HG03354 (cell line): ENCODE results near the gene MYLK3.

ENCODE experiments used
- ATAC-seq: cut with Tn5 transposase; IDR thresholded peaks from one replicate; pipeline ENCODE4 v1.9.1; 2021; ENCODE audit warnings: mild to moderate bottlenecking; ENCODE audit not compliant: unreplicated experiment, poor library complexity, severe bottlenecking

MYLK3 gene

GRCh38 chr16:46730126-46730525, 18.0 kb downstream of the MYLK3 start:
- no peak for ATAC-seq

- ATAC-seq, result no peak
Measured at GRCh38 chr16:46729326-46729995, 18.7 kb downstream of the MYLK3 start.

DNA sequence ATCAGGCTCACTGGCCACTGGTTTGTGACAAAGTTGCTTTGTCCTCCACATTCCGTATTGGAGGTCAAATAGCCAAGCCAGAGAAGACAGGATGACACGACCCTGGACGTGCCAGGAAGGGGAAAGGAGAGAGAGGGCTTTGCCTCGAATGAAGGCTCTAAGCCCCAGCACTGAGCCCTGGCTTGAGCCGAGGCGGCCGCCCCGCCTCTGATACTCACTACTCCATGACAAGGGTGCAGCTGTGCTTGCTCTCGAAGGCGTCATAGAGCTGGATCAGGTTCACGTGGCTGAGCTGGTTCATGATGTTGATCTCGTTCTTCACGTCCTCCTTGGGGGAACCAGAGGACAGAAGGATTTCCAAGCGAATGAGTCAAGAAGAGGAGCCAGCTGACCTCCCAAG, 19.3 kb downstream of the MYLK3 start:
- ATAC-seq, result no peak

- no peak for ATAC-seq
Measured at GRCh38 chr16:46727630-46728029, 20.5 kb downstream of the MYLK3 start.

- no peak for ATAC-seq
Measured at GRCh38 chr16:46727184-46727583, 21.0 kb downstream of the MYLK3 start.

DNA sequence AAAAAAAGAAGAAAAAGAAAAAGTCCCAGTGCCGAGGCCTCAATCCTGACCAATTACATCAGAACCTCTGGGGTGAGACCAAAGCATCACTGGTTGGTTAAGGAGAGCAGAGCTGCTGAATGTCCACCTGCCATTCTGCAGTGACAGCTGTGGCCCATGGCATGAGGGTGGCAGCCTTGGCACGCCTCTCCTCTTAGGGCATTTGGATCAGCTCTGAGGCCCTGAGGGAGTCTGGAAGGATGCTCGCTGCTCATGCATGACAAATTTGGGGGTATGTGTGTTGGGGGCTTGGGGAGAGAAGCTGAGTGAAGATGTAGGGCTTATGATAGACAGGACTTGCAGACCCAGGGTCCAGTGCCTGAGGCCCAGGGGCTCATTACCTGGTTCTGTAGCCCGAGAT, 26.3 kb downstream of the MYLK3 start:
- ATAC-seq, result no peak

- no peak for ATAC-seq
Measured at GRCh38 chr16:46720619-46721018, 27.5 kb downstream of the MYLK3 start.

GRCh38 chr16:46719528-46719927, 28.6 kb downstream of the MYLK3 start:
- no peak for ATAC-seq

- no peak for ATAC-seq
Measured at GRCh38 chr16:46718214-46718613, 29.9 kb downstream of the MYLK3 start.

GRCh38 chr16:46717692-46718091, 30.5 kb downstream of the MYLK3 start:
- ATAC-seq, result no peak

- ATAC-seq, result no peak
Measured at GRCh38 chr16:46715769-46716305, 32.3 kb downstream of the MYLK3 start.

- no peak for ATAC-seq
Measured at GRCh38 chr16:46714797-46715591, 33.1 kb downstream of the MYLK3 start.

DNA sequence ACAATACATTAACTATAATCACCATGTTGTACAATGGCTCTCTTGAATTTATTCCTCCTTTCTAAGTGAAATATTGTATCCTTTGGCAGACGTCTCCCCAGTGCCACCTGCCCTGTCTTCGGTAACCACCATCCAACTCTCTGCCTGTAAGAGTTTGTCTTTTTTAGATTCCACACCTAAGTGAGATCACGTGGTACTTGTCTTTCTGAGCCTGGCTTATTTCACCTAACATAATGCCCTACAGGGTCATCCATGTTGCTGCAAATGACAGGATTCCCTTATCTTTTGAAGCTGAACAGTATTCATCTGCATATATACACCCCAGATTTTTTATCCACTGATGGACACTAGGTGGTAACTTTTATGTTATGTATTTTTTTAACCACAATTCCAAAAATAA, 34.5 kb downstream of the MYLK3 start:
- no peak for ATAC-seq

DNA sequence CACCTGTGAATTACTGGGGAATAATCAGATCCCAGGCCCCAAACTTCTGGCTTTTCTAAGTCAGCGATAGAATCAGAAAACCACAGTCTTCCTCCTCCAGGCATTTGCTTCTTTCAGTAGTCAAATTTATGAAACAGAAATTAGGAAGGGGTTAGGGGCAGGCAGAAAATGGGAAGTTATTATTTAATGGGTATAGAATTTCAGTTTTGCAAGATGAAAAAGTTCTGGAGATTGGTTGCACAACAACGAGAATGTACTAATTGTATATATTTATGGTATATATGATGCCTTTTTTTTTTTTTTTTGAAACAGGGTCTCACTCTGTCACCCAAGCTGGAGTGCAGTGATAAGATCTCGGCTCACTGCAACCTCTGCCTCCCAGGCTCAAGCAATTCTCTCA, 35.2 kb downstream of the MYLK3 start:
- no peak for ATAC-seq

DNA sequence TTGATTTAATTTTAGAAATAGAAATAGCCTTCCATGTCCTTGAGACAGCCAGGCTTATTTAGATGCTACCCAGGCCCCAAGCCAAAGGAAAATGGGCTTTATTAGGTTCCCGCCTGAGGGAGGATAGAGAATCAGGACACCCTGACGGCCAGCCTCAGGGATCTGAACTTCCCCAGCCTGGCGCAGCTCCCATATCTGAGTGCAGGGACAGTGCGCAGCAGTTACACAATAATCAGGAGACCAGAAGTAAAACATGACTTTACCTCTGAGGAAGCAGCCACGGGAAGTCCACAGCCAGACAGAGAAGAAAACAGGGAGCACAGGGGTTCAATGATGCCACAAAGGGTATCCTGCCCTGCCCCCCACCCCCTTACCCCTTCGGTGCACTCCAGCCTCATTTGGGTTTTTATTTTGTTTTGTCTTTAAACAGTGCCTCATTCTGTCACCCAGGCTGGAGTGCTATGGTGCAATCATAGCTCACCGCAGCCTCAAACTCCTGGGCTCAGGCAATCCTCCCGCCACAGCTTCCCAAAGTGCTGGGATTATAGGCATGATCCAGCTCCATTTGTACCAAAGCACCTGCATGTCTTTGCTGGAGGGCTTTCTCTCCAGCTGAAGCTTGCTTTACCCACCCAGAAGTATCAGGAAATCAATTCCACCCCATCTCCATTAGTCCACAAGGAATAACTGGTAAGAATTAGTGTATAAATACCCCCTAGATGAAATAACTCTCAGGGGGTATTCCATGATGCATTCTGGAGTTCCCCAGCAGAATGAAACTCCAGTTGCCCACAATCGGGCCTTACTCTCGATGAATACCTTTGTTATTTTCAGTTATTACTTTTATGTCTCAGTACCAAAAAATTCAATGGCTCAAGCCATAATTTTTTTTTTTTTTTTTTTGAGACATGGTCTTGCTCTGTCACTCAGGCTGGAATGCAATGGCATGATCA, 36.8 kb downstream of the MYLK3 start:
- ATAC-seq, result no peak

GRCh38 chr16:46709469-46710005, 38.6 kb downstream of the MYLK3 start:
- ATAC-seq, result no peak

DNA sequence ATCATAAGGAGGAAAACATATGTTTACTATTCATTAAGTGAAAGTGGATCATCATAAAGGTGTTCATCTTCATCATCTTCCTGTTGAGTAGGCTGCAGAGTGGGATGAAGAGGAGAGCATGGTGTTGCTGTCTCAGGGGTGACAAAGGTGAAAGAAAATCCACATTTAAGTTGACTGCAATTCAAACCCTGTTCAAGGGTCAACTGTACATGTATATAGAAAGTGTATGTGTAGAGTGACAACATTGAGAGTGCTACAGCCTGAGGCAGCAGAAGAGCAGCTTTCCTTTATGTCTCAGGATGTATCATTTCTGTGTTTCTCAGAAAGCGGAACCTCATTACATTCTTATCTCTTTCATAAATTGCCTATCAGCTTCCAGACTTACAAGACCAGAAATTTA, 41.5 kb downstream of the MYLK3 start:
- ATAC-seq, result no peak

GRCh38 chr16:46702030-46702429, 46.1 kb downstream of the MYLK3 start:
- ATAC-seq, result no peak

DNA sequence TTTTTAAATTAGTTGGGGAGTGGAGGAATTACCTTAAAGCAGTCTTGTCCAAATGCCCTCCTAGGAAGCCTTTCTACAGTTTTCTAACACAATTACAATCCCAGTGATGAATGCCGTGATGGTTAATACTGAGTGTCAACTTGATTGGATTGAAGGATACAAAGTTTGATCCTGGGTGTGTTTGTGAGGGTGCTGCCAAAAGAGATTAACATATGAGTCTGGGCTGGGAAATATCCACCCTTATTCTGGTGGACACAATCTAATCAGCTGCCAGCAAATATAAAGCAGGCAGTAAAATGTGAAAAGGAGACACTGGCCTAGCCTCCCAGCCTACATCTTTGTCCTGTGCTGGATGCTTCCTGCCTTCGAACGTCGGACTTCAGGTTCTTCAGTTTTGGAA, 46.5 kb downstream of the MYLK3 start:
- ATAC-seq, result no peak

GRCh38 chr16:46700048-46700447, 48.1 kb downstream of the MYLK3 start:
- no peak for ATAC-seq
